ENCODE measurements around the gene EMILIN1.

Gene EMILIN1

DNA sequence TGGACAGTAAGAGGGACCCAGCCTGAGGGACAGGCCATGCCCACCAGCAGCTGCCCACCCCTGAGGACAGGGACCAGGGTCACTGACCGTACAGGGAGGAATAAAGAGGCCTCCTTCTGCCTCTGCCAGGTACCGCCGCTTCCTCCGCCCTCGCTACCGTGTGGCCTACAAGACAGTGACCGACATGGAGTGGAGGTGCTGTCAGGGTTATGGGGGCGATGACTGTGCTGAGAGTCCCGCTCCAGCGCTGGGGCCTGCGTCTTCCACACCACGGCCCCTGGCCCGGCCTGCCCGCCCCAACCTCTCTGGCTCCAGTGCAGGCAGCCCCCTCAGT, 2.2 kb downstream of the EMILIN1 start:
- DNase-seq (ENCODE audit: low read depth), result no peak

DNA sequence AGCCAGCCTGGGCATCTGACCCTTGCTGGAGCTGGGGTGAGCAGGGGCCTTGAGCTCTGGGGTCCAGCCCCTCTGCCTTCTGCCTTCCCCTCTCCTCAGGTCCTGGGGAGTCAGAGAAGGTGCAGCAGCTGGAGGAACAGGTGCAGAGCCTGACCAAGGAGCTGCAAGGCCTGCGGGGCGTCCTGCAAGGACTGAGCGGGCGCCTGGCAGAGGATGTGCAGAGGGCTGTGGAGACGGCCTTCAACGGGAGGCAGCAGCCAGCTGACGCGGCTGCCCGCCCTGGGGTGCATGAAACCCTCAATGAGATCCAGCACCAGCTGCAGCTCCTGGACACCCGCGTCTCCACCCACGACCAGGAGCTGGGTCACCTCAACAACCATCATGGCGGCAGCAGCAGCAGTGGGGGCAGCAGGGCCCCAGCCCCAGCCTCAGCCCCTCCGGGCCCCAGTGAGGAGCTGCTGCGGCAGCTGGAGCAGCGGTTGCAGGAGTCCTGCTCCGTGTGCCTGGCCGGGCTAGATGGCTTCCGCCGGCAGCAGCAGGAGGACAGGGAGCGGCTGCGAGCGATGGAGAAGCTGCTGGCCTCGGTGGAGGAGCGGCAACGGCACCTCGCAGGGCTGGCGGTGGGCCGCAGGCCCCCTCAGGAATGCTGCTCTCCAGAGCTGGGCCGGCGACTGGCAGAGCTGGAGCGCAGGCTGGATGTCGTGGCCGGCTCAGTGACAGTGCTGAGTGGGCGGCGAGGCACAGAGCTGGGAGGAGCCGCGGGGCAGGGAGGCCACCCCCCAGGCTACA, 3.8 kb downstream of the EMILIN1 start:
- DNase-seq (ENCODE audit: low read depth), result no peak

DNA sequence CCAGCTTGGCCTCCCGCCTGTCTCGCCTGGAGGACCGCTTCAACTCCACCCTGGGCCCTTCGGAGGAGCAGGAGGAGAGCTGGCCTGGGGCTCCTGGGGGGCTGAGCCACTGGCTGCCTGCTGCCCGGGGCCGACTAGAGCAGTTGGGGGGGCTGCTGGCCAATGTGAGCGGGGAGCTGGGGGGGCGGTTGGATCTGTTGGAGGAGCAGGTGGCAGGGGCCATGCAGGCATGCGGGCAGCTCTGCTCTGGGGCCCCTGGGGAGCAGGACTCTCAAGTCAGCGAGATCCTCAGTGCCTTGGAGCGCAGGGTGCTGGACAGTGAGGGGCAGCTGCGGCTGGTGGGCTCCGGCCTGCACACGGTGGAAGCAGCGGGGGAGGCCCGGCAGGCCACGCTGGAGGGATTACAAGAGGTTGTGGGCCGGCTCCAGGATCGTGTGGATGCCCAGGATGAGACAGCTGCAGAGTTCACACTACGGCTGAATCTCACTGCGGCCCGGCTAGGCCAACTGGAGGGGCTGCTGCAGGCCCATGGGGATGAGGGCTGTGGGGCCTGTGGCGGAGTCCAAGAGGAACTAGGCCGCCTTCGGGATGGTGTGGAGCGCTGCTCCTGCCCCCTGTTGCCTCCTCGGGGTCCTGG, 4.5 kb downstream of the EMILIN1 start:
- no peak for DNase-seq (ENCODE audit: low read depth)

DNA sequence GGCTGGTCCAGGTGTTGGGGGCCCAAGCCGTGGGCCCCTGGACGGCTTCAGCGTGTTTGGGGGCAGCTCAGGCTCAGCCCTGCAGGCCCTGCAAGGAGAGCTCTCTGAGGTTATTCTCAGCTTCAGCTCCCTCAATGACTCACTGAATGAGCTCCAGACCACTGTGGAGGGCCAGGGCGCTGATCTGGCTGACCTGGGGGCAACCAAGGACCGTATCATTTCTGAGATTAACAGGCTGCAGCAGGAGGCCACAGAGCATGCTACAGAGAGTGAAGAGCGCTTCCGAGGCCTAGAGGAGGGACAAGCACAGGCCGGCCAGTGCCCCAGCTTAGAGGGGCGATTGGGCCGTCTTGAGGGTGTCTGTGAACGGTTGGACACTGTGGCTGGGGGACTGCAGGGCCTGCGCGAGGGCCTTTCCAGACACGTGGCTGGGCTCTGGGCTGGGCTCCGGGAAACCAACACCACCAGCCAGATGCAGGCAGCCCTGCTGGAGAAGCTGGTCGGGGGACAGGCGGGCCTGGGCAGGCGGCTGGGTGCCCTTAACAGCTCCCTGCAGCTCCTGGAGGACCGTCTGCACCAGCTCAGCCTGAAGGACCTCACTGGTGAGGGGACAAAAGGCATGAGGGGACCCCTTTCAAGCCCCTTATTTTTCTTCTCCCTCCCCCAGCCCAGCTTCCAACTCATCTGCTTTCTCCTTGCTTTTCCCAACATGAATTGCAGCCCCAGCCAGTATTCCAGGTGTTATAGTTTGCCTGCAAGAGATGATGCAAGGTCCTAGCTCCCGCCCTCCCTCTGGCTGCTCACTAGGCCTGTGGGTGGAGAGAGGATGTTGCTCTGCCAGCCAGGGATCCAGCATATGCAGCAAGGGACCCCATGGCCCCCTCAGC, 5.2 kb downstream of the EMILIN1 start:
- no peak for DNase-seq (ENCODE audit: low read depth)

DNA sequence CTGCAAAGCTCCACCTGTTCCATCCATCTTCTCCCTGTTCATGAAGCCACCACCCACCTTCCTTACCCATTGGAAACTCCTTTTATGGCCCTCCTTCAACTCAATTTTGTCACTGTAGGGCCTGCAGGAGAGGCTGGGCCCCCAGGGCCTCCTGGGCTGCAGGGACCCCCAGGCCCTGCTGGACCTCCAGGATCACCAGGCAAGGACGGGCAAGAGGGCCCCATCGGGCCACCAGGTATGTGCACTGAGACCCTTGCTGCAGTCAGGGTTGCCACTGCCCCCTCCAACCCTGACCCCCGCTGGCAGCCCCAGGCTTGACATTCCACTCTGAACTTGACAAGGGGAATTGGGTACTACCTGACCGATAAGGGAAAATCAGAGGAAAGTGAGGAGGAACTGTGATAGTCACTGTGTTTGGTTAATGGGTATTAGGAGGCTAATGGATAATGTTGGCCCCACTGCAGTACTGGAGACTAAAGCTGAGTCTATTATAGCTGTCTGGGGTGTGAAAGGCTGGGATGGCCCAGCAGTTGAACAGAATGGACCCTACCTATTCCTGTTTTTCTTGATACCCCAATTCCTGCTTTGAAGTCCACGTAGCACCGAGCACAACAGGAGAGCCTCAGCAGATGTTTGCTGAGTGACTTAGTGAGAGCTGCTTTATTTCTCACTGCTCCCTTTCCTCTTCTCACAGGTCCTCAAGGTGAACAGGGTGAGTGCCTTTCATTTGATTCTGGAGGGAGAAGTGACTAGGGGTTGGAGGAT, 6.1 kb downstream of the EMILIN1 start:
- DNase-seq (ENCODE audit: low read depth), result no peak

DNA sequence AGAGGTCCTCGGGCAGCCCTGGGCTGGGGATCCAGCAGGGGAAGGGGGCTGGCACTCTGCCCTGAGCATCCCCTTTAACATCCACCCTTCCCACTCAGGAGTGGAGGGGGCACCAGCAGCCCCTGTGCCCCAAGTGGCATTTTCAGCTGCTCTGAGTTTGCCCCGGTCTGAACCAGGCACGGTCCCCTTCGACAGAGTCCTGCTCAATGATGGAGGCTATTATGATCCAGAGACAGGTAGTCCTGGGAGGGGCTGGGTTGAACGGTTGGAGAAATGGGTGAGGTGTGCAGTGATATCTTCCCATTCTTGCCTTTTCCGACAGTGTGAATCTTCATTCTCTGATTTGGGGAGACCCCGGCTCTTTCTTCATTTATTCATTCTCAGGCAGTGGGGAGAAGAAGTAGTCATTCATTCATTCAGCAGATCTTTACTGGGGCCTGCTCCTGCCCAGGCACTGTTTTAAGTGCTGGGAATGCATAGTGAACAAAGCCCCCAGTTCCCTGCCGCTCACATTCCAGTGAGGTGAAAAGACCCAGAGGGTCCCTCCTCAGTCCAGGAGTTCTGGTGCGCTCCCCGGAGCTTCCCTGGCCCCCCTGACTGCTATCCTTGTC, 6.8 kb downstream of the EMILIN1 start:
- no peak for DNase-seq (ENCODE audit: low read depth)

DNA sequence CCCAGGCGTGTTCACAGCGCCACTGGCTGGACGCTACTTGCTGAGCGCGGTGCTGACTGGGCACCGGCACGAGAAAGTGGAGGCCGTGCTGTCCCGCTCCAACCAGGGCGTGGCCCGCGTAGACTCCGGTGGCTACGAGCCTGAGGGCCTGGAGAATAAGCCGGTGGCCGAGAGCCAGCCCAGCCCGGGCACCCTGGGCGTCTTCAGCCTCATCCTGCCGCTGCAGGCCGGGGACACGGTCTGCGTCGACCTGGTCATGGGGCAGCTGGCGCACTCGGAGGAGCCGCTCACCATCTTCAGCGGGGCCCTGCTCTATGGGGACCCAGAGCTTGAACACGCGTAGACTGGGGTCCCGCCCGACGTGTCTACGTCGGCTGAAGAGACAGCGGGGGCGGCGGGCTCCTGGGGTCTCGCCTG, 7.3 kb downstream of the EMILIN1 start:
- DNase-seq (ENCODE audit: low read depth), result peak; percentile 41

DNA sequence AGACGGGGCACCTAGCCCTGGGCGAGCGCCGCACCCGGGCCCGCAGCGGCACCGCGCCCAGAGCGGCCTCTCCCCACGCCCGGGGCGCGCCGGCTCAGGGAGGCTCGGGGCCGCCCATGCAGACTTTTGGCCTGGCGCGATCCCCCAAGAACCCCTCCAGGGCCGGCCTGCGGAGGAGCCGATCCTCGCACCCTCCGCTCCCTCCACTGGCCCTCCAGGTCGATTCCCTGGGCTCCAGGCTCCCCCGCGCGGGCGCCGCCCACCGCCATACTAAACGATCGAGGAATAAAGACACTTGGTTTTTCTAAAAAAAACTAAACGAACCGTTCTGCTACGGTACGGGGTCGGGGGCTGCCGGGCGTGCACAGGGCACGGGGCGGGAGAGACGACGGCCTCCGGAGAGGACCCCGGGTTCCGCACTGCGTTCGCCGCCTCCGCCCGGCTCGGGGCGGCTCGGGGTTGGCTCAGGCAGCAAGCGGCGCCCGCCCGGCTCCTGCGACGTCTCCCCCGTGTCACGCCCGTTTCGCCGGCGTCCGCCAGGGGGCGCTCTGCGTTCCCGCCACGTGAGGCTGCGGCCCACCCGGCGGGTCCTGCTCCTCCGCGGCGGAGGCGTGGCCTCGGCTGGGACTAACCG, 7.8 kb downstream of the EMILIN1 start:
- DNase-seq (ENCODE audit: low read depth), result peak; percentile 77

DNA sequence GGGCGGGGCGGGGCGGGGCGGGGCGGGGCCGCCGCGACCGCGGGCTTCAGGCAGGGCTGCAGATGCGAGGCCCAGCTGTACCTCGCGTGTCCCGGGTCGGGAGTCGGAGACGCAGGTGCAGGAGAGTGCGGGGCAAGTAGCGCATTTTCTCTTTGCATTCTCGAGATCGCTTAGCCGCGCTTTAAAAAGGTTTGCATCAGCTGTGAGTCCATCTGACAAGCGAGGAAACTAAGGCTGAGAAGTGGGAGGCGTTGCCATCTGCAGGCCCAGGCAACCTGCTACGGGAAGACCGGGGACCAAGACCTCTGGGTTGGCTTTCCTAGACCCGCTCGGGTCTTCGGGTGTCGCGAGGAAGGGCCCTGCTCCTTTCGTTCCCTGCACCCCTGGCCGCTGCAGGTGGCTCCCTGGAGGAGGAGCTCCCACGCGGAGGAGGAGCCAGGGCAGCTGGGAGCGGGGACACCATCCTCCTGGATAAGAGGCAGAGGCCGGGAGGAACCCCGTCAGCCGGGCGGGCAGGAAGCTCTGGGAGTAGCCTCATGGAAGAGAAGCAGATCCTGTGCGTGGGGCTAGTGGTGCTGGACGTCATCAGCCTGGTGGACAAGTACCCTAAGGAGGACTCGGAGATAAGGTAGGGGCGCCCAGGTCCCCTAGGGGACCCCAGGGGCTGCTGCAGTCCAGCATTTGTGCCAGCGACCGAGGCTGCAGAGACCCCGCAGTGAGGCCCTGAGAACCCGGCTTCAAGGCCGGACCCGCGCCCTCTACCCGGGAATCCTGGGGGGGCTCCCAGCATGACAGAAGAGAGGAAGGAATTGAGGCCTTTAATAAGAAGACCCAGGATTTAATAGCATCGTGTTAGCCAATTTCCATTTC, 8.5 kb downstream of the EMILIN1 start, which contains the start of gene KHK:
Gene KHK (plus strand): TSS at position 49 of the 870 bp plus-strand sequence. CDS start 488 bp downstream, at position 537.
- DNase-seq (ENCODE audit: low read depth), result peak; percentile 5

DNA sequence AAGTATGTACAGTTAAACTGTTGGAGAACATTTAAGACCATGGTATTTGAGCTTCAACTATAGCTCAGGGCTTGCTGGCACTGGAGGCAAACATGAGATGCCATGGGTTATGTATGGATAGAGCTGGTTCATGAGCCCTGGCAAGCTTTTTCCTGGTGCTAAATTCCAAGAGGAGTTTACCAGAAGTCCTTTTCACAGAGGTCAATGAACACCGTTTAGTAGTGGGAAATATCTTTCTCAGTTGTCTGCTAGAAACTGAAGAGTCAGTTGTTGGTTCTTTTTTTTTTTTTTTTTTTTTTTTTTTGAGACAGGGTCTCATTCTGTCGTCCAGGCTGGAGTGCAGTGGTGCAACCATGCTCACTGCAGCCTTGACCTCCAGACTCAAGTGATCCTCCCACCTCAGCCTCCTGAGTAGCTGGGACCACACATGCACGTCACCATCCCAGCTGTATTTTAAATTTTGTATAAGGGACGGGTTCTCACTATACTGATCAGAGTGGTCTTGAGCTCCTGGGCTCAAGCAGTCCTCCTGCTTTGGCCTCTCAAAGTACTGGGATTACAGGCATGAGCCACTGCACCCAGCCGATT, 9.5 kb downstream of the EMILIN1 start:
- DNase-seq (ENCODE audit: low read depth), result no peak

DNA sequence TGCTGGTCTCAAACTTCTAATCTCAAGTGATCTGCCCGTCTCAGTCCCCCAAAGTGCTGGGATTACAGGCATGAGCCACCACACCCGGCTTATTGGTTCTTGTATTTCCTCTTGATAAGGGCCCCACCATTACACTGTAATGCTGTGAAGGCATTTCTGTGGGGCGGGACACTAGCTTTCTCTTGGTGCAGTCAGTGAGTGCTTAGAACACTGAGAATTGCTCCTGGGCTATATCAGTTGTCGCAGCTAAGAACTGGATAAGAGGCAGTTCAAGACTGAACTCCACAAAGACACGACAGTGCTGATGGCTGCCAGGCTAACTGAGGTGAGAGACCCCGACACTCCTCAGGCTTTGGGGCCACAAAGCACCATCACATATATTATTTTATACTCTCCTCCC, 10.2 kb downstream of the EMILIN1 start:
- no peak for DNase-seq (ENCODE audit: low read depth)

DNA sequence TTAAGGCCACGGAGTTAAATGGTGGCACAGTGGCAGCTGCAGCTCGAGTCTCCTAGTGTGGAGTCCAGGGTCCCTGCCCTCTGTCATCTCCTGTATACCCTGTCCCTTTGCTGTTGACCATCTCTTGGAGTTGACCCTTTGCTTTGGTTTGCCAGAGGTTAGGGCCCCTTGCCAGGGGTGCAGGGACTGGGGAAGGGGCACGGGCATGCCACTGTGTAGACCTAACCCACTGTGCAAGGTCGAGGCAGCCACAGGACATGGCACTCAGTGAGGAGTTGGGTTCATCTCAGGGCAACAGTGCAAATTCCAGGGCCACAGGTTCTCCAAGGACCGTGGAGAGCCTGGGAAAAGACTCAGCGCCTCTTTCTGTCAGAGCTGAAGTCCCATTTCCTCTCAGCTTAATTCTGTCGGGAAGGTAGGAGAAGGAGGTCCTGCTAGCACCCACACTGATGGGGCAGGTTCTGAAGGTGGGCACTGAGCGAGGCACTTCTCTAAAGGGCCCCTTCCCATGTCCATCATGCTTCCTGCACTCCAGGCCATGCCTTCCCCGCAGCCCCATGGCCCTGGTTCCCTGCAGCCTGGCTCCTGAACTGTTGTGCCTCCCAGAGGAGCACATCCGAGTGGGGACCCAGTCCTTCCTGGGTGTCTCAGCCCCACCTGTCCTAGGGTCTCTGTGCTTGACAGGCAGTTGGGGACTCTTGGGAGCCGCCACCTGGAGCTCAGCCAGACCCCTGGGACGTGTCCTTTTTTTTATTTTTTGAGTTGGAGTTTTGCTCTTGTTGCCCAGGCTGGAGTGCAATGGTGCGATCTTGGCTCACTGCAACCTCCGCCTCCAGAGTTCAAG, 10.9 kb downstream of the EMILIN1 start:
- DNase-seq (ENCODE audit: low read depth), result no peak

DNA sequence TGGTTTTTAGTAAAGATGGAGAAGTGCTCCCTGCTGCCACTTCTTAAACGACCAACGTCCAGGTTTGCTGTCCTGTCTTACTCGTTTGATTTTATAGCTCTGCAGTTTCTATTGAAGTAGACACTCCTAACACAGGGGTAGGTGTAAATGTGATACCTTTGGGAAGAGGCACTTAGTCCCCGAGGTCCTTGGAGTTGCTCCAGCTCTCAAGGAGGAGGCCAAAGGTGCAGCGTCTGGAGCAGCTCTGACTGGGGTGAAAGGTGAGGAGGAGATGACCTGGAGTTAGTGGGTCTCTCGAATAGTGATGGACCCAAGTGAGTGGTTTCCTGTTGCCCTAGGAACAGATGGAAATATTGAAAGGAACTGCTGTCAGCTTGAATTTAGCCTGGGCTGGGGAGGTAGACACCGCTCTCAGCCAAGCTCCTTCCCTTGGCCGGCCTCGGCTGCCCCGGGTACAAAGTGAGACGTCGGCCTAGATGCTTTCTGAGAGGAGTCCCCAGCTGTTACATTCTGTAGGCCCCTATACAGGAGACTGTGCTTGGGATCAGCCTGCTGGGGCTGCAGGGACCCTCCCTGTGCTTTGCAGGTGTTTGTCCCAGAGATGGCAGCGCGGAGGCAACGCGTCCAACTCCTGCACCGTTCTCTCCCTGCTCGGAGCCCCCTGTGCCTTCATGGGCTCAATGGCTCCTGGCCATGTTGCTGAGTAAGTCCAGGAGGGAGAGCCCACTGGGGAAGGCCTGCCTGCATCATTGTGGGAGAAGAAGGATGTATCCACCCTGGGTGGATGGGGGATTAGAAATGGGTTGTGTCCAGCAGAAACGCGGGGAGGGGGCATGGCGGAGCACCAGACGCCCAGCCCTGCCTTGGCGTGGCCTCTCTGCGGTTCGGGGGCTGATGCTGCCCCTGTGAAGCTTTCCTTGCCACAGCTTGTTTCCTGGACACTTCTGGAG, 13.6 kb downstream of the EMILIN1 start:
- no peak for DNase-seq (ENCODE audit: low read depth)

DNA sequence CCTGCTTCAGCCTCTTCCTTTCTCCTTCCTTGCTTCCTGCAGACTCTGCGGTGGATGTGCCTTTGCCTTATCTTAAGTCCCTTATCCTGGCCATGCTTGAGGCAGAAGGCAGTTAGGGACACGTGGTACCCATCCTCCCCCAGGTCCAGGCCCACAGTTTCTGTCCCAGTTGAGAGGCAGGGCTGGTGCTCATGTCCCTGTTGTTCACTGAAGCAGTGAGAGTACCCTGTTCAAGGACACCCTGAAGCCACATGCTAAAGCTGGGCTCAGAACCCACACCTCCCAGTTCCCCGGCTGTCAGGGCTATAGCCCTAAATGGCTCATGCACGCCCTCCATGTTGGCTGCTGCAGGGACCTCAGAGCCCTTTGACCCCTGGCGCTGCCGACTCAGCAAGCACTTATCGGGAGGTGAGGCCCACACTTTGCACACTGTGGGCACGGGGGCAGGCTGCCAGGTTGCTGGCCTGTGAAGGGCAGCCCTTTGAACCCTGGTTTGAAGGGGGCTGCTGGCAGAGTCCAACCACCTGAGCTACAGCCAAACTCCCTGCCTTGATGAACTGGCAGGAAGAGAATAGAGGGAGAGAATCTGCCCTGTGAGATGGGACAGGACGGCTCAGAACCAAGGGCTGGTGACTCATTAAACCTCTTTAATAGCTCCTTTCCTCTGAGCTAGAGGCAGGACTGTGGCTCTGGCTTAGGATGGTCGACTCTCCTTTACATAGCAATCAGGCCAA, 14.4 kb downstream of the EMILIN1 start:
- no peak for DNase-seq (ENCODE audit: low read depth)

DNA sequence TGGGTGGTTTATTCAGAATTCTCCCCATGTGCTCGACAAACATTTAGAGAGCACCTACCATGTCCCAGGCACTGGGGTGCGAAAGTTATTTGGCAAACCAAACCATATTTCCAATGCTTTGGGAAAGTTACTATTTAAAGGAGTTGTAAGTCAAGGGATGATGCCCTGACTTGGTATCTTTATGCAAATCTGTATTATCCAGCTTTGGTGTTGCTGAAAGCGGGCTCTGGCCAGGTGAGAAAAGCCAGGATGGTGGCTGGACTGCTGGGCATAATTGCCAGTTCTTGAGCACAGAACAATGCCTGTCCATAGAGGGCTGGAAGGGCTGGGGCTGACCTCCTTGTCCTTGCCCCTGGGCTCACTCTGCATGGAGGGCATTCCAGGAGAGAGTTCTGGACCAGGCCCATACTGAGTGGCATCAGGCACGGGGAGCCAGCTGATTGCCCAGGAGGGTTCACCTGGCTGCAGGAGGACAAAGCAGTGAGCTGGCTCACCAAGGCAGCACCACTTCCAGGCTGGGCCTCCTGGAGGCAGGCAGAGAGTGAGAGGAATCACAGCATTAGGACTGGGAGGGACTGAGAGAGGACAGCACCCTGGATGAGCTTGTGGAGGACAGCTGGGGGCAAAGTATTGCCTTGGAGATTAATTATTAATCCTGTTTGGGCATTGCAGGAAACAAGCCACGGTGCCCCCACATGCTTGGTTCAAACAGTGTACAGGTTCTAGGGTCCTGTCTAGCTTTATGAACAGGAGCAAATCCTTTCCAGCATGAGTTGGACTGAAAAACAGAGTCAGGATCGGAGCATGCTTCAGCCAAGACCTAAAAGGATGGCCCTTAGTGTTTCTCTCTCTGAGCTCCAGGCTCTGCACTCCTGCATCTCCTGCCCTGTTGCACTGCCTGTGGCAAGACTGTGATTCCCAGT, 15.3 kb downstream of the EMILIN1 start:
- no peak for DNase-seq (ENCODE audit: low read depth)

Data from amniotic epithelial cell (primary cell).